ENCODE results near the gene PDSS2. TPM values are rescaled to one million over a fixed set of nuclear protein-coding genes. Genes with fewer than 3 reads are reported as not detected.
"Not testable (repeated sequence)": the region's sequence is repeated elsewhere in the genome, so short reads cannot be mapped to it uniquely, and the experiment has no call there.

PDSS2 gene
- total RNA-seq, 1 experiment from 2014 or later: 17.8 TPM

DNA sequence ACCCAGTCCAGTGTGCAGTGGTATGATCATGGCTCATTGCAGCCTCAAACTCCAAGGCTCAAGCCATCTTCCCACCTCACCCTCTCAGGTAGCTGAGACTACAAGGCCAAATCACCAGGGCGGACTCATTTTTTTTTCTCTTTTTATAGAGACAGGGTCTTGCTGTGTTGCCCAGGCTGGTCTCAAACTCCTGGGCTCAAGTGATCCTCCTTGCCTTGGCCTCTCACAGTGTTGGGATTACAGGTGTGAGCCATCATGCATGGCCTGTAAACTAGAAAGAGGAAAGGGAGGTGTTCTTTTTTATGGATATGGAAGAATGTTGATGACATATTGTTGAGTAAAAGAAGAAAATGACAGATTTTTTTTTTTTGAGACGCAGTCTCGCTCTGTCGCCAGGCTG lies 339.0 kb downstream of the PDSS2 start:
- Histone ChIP-seq H3K27ac (no peak overlapping the region), H3K79me2 (ENCODE audit: low read depth) (no peaks in the 10 kb centered on the region), H3K9me3 (ENCODE audit: insufficient read depth, low read depth) (no peaks in the 10 kb centered on the region), H3K36me3 (ENCODE audit: low read depth) (no peaks in the 10 kb centered on the region), H3K4me1 (replicated peaks; ENCODE audit: insufficient read depth) (no peaks in the 10 kb centered on the region; the same call in 1 of the 2 replicates), H3K4me2 (no peak overlapping the region), H4K20me1 (ENCODE audit: insufficient read depth) (no peaks in the 10 kb centered on the region), H3F3A (ENCODE audit: insufficient read depth, low read depth) (peaks cover 7% of the 10 kb centered on the region; the same call in 1 of the 2 replicates), H3K4me3 (no peak overlapping the region), H2AFZ (no peak overlapping the region), H3K27me3 (ENCODE audit: insufficient read depth, low read depth) (no peaks in the 10 kb centered on the region), H3K9me2 (ENCODE audit: insufficient read depth) (no peaks in the 10 kb centered on the region)
- TF ChIP-seq EZH2 (IDR thresholded peaks at IDR 0.05; ENCODE audit: low read depth): no peak
- TF ChIP-seq, protein P1, sequence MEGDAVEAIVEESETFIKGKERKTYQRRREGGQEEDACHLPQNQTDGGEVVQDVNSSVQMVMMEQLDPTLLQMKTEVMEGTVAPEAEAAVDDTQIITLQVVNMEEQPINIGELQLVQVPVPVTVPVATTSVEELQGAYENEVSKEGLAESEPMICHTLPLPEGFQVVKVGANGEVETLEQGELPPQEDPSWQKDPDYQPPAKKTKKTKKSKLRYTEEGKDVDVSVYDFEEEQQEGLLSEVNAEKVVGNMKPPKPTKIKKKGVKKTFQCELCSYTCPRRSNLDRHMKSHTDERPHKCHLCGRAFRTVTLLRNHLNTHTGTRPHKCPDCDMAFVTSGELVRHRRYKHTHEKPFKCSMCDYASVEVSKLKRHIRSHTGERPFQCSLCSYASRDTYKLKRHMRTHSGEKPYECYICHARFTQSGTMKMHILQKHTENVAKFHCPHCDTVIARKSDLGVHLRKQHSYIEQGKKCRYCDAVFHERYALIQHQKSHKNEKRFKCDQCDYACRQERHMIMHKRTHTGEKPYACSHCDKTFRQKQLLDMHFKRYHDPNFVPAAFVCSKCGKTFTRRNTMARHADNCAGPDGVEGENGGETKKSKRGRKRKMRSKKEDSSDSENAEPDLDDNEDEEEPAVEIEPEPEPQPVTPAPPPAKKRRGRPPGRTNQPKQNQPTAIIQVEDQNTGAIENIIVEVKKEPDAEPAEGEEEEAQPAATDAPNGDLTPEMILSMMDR (conservative IDR thresholded peaks at IDR 0.05): no peak
- no peak for DNase-seq
- ChIA-PET POLR2A (ENCODE audit: unreplicated experiment) (interaction anchor here (0.7 kb wide), 1 partner anchor 29 kb away, joined by 7 read pairs; no protein-coding TSS in a partner anchor), CTCF (interaction anchor here (0.6 kb wide), 1 partner anchor 199 kb away, joined by 3 read pairs; no protein-coding TSS in a partner anchor)
- intact Hi-C loops (cut with micrococcal nuclease; ENCODE audit: unreplicated experiment): no loop called here
- no TSS peak for BruUV-seq (replicated peaks)

DNA sequence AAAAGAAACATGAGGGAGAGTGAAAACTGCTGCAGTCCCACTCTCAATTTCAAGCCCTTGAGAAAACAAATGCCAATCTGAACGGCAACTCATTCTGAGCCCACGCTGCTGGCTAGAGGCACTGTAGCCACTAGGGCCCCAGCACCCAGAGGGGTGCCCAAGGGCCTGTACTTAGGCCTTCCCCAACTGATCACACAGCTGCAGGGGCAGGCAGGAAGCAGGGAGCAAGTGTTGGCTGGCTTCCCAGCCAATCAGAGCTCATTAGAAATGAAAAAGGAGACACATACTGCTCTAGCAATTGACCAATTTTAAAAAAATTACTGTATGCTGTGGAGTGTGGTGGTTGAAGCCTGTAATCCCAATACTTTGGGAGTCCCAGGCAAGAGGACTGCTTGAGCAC lies 340.4 kb downstream of the PDSS2 start:
- Histone ChIP-seq H3K4me1 (replicated peaks; ENCODE audit: insufficient read depth) (peaks cover 1% of the 10 kb centered on the region; the same call in 1 of the 2 replicates), H3F3A (ENCODE audit: insufficient read depth, low read depth) (peaks cover 8% of the 10 kb centered on the region; the same call in 1 of the 2 replicates), H3K4me2 (no peak overlapping the region), H3K27me3 (ENCODE audit: insufficient read depth, low read depth) (no peaks in the 10 kb centered on the region), H2AFZ (no peak overlapping the region), H3K9me2 (ENCODE audit: insufficient read depth) (no peaks in the 10 kb centered on the region), H4K20me1 (ENCODE audit: insufficient read depth) (no peaks in the 10 kb centered on the region), H3K9me3 (ENCODE audit: insufficient read depth, low read depth) (no peaks in the 10 kb centered on the region), H3K36me3 (ENCODE audit: low read depth) (no peaks in the 10 kb centered on the region), H3K4me3 (no peak overlapping the region), H3K27ac (no peak overlapping the region), H3K79me2 (ENCODE audit: low read depth) (0 out of 2 replicates have a peak, but pooled peaks cover under 1% of the 10 kb centered on the region)
- no peak for TF ChIP-seq EZH2 (IDR thresholded peaks at IDR 0.05; ENCODE audit: low read depth)
- TF ChIP-seq, protein P1 (conservative IDR thresholded peaks at IDR 0.05): no peak
- POLR2A ChIA-PET (ENCODE audit: unreplicated experiment): no interaction called here
- no TSS peak for BruUV-seq (replicated peaks)
- intact Hi-C loops (cut with micrococcal nuclease; ENCODE audit: unreplicated experiment): loop anchor here (10.0 kb wide), 2 partner anchors 124 to 674 kb away; no protein-coding TSS in a partner anchor
- DNase-seq: no peak
- CTCF ChIA-PET: no interaction called here

DNA sequence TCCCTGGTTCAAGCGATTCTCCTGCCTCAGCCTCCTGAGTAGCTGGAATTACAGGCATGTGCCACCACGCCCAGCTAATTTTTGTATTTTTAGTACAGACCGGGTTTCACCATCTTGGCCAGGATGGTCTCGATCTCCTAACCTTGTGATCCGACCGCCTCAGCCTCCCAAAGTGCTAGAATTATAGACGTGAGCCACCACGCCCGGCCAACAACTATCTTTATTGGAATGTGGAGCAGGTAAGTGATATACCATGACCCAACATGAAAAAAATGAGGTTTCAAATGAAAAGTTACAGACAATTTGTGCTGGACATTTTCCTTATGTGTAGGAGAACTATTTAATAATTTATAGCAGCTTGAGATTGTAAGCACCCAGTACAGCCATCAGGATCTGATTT lies 340.8 kb downstream of the PDSS2 start:
- H3K4me3 ChIP-seq; H3K27ac ChIP-seq; H3K27me3 ChIP-seq (ENCODE audit: insufficient read depth, low read depth); H4K20me1 ChIP-seq (ENCODE audit: insufficient read depth); H3K4me1 ChIP-seq (replicated peaks; ENCODE audit: insufficient read depth); H3K4me2 ChIP-seq; DNase-seq; H3K79me2 ChIP-seq (ENCODE audit: low read depth); H3K36me3 ChIP-seq (ENCODE audit: low read depth); H3K9me3 ChIP-seq (ENCODE audit: insufficient read depth, low read depth); CTCF ChIA-PET; POLR2A ChIA-PET (ENCODE audit: unreplicated experiment); H3K9me2 ChIP-seq (ENCODE audit: insufficient read depth); H2AFZ ChIP-seq; BruUV-seq (replicated peaks): not testable (repeated sequence)
- intact Hi-C loops (cut with micrococcal nuclease; ENCODE audit: unreplicated experiment): loop anchor here (10.0 kb wide), 2 partner anchors 124 to 674 kb away; no protein-coding TSS in a partner anchor
- peaks cover 13% of the 10 kb centered on the region; the same call in 1 of the 2 replicates for H3F3A ChIP-seq (ENCODE audit: insufficient read depth, low read depth)

DNA sequence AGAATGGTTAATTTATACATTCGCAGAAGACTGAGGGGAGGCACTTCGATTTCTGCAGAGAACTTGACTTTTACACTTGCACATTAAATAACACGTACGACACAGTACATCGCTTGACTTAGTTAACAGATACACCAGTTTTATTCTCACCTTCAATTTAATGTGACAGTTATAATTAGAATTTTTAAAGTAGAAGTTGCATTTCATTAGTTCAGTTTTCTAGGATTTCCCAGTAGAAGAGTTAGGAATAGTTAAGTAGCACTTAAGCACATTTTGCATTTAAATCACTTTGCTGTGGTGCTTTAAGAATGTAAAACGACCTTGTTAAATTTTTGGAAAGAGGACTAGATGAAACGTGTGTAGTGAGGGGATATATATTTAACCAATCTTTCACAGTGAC lies 342.4 kb downstream of the PDSS2 start:
- ChIA-PET CTCF (no interaction called here), POLR2A (ENCODE audit: unreplicated experiment) (no interaction called here)
- H3K36me3 ChIP-seq (ENCODE audit: low read depth): no peaks in the 10 kb centered on the region
- no peaks in the 10 kb centered on the region for H4K20me1 ChIP-seq (ENCODE audit: insufficient read depth)
- H3K9me2 ChIP-seq (ENCODE audit: insufficient read depth): no peaks in the 10 kb centered on the region
- no peaks in the 10 kb centered on the region for H3K9me3 ChIP-seq (ENCODE audit: insufficient read depth, low read depth)
- H3K27me3 ChIP-seq (ENCODE audit: insufficient read depth, low read depth): no peaks in the 10 kb centered on the region
- BruUV-seq (replicated peaks): no TSS peak
- H3K4me2 ChIP-seq: peak overlapping the region; percentile 82
- peaks cover 8% of the 10 kb centered on the region; the same call in 1 of the 2 replicates for H3K4me1 ChIP-seq (replicated peaks; ENCODE audit: insufficient read depth)
- intact Hi-C loops (cut with micrococcal nuclease; ENCODE audit: unreplicated experiment): loop anchor here (10.0 kb wide), 2 partner anchors 122 to 672 kb away; no protein-coding TSS in a partner anchor
- DNase-seq: no peak
- peaks cover 10% of the 10 kb centered on the region; the same call in 1 of the 2 replicates for H3K79me2 ChIP-seq (ENCODE audit: low read depth)
- H2AFZ ChIP-seq: no peak overlapping the region; the same call in 1 of the 2 replicates
- no peak overlapping the region for H3K27ac ChIP-seq
- TF ChIP-seq, protein P1 (conservative IDR thresholded peaks at IDR 0.05): no peak
- no peak for TF ChIP-seq EZH2 (IDR thresholded peaks at IDR 0.05; ENCODE audit: low read depth)
- peaks cover 14% of the 10 kb centered on the region; the same call in 1 of the 2 replicates for H3F3A ChIP-seq (ENCODE audit: insufficient read depth, low read depth)
- H3K4me3 ChIP-seq: peak overlapping the region; percentile 68; the same call in 1 of the 2 replicates
